HG02885 (cell line): ENCODE results near the gene ARL14EP.

ENCODE experiments used
- ATAC-seq: cut with Tn5 transposase; IDR thresholded peaks from one replicate; pipeline ENCODE4 v1.9.1; 2021; ENCODE audit warnings: mild to moderate bottlenecking; ENCODE audit not compliant: unreplicated experiment, poor library complexity

Gene ARL14EP

GRCh38 chr11:30322826-30323710 is at the start of gene ARL14EP:
Gene ARL14EP (plus strand): TSS chr11:30323104. CDS start chr11:30330949, 7,845 bp downstream.
- ATAC-seq: peak; percentile 94

- no peak for ATAC-seq
Measured at GRCh38 chr11:30277176-30277575, 45.7 kb upstream of the ARL14EP start.

GRCh38 chr11:30279796-30280195 is 43.1 kb upstream of the ARL14EP start:
- no peak for ATAC-seq

GRCh38 chr11:30281476-30282288 is 41.2 kb upstream of the ARL14EP start:
- ATAC-seq: peak; percentile 42

- peak; percentile 85 for ATAC-seq
Measured at GRCh38 chr11:30282289-30282631, 40.6 kb upstream of the ARL14EP start.

GRCh38 chr11:30284836-30285235 is 38.1 kb upstream of the ARL14EP start:
- no peak for ATAC-seq

- ATAC-seq: no peak
Measured at GRCh38 chr11:30285416-30286121, 37.3 kb upstream of the ARL14EP start.

- no peak for ATAC-seq
Measured at GRCh38 chr11:30291331-30291730, 31.6 kb upstream of the ARL14EP start.

- ATAC-seq: no peak
Measured at GRCh38 chr11:30292545-30292944, 30.4 kb upstream of the ARL14EP start.

GRCh38 chr11:30295178-30295885 is 27.6 kb upstream of the ARL14EP start:
- ATAC-seq: no peak

- no peak for ATAC-seq
Measured at GRCh38 chr11:30304620-30305019, 18.3 kb upstream of the ARL14EP start.

- peak; percentile 98 for ATAC-seq
Measured at GRCh38 chr11:30310623-30311022, 12.3 kb upstream of the ARL14EP start.

- ATAC-seq: no peak
Measured at GRCh38 chr11:30311189-30311588, 11.7 kb upstream of the ARL14EP start.

- ATAC-seq: no peak
Measured at GRCh38 chr11:30312243-30312642, 10.7 kb upstream of the ARL14EP start.

GRCh38 chr11:30313580-30313979 is 9.3 kb upstream of the ARL14EP start:
- ATAC-seq: no peak

GRCh38 chr11:30314625-30315024 is 8.3 kb upstream of the ARL14EP start:
- no peak for ATAC-seq

- ATAC-seq: no peak
Measured at GRCh38 chr11:30316237-30316636, 6.7 kb upstream of the ARL14EP start.

GRCh38 chr11:30317030-30317429 is 5.9 kb upstream of the ARL14EP start:
- peak; percentile 69 for ATAC-seq

GRCh38 chr11:30321321-30321720 is 1.6 kb upstream of the ARL14EP start:
- ATAC-seq: no peak

- no peak for ATAC-seq
Measured at GRCh38 chr11:30322191-30322590, 713 bp upstream of the ARL14EP start.
